Liver (tissue), 9 donors: ENCODE data around the gene TMEM51. TPM values are rescaled to one million over a fixed set of nuclear protein-coding genes. Genes with fewer than 3 reads are reported as not detected.

ENCODE experiments used
- DNase-seq: peaks from one replicate; pipeline ENCODE4 v3.0.0-alpha.2; 2017; ENCODE audit warnings: low spot score
- H3K27ac ChIP-seq, 2 donors: one replicate each; pipeline ENCODE4 v1.7.0; 2013; ENCODE audit warnings: inconsistent platforms in 2 of 2, low read length in 2 of 2, control low read depth in 1 of 2, low read depth in 1 of 2, mild to moderate bottlenecking in 1 of 2
- H3K27me3 ChIP-seq, 4 donors: one replicate each; pipeline versions ENCODE4 v1.6.1 to v1.7.0; 2013; ENCODE audit warnings: low read length in 3 of 4, inconsistent platforms in 1 of 4, mild to moderate bottlenecking in 1 of 4, moderate library complexity in 1 of 4; ENCODE audit not compliant: control insufficient read depth in 4 of 4, insufficient read depth in 4 of 4
- H3K36me3 ChIP-seq, 4 donors: one replicate each; pipeline versions ENCODE4 v1.6.1 to v1.7.0; 2013; ENCODE audit warnings: low read length in 3 of 4, mild to moderate bottlenecking in 3 of 4, low read depth in 1 of 4, moderate library complexity in 1 of 4; ENCODE audit not compliant: control insufficient read depth in 4 of 4, insufficient read depth in 3 of 4
- H3K4me1 ChIP-seq, 4 donors: one replicate each; pipeline versions ENCODE4 v1.6.1 to v1.7.0; 2013; ENCODE audit warnings: low read length in 3 of 4, mild to moderate bottlenecking in 3 of 4, moderate library complexity in 1 of 4; ENCODE audit not compliant: control insufficient read depth in 4 of 4, insufficient read depth in 4 of 4
- H3K4me3 ChIP-seq, 3 donors: one replicate each; pipeline versions ENCODE4 v1.6.1 to v1.7.0; 2013; ENCODE audit warnings: low read length in 3 of 3, control low read depth in 1 of 3, low read depth in 1 of 3, mild to moderate bottlenecking in 1 of 3
- H3K9ac ChIP-seq, 2 donors: one replicate each; pipeline ENCODE4 v1.7.0; 2013; ENCODE audit warnings: low read length in 2 of 2, mild to moderate bottlenecking in 2 of 2, moderate library complexity in 2 of 2, control low read depth in 1 of 2, low read depth in 1 of 2
- H3K9me3 ChIP-seq, 4 donors: one replicate each; pipeline versions ENCODE4 v1.6.1 to v1.7.0; 2013; ENCODE audit warnings: low read length in 3 of 4; ENCODE audit not compliant: control insufficient read depth in 4 of 4
- ATF3 ChIP-seq: IDR thresholded peaks from 2 replicates; pipeline ENCODE4 v1.6.1; 2016; ENCODE audit warnings: antibody characterized with exemption
- CTCF ChIP-seq: fragments of 150-350 bp; IDR thresholded peaks from 2 replicates; pipeline ENCODE4 v1.5.1; 2017; ENCODE audit warnings: improper control_type of control experiment, low read depth, low read length; ENCODE audit not compliant: missing input control
- EGR1 ChIP-seq, 2 donors: IDR thresholded peaks; 2 replicates each; pipeline ENCODE4 v1.6.1; 2016 to 2018; ENCODE audit warnings: antibody characterized with exemption in 2 of 2, low read depth in 2 of 2
- FOXA1 ChIP-seq: IDR thresholded peaks from 2 replicates; pipeline ENCODE4 v1.6.1; 2016; ENCODE audit warnings: antibody characterized with exemption
- FOXA2 ChIP-seq: IDR thresholded peaks from 2 replicates; pipeline ENCODE4 v1.6.1; 2016; ENCODE audit warnings: antibody characterized with exemption
- GABPA ChIP-seq, 2 donors: IDR thresholded peaks in 1 of 2; conservative IDR thresholded peaks in 1 of 2; 2 replicates each; pipeline ENCODE4 v1.6.1; 2016; ENCODE audit warnings: antibody characterized with exemption in 2 of 2, mild to moderate bottlenecking in 1 of 2, moderate library complexity in 1 of 2
- HNF4A ChIP-seq, 2 donors: conservative IDR thresholded peaks; 2 replicates each; pipeline ENCODE4 v1.6.1; 2016; ENCODE audit warnings: antibody characterized with exemption in 2 of 2, mild to moderate bottlenecking in 2 of 2
- HNF4G ChIP-seq: IDR thresholded peaks from 2 replicates; pipeline ENCODE4 v1.6.1; 2016; ENCODE audit warnings: antibody characterized with exemption
- JUND ChIP-seq, 2 donors: IDR thresholded peaks; 2 replicates each; pipeline ENCODE4 v1.6.1; 2016; ENCODE audit warnings: antibody characterized with exemption in 2 of 2
- NR2F2 ChIP-seq: IDR thresholded peaks from 2 replicates; pipeline ENCODE4 v1.6.1; 2016; ENCODE audit warnings: antibody characterized with exemption
- RAD21 ChIP-seq, 2 donors: IDR thresholded peaks; 2 replicates each; pipeline ENCODE4 v1.6.1; 2016; ENCODE audit warnings: antibody characterized with exemption in 2 of 2, mild to moderate bottlenecking in 2 of 2
- RXRA ChIP-seq, 2 donors: IDR thresholded peaks; 2 replicates each; pipeline ENCODE4 v1.6.1; 2017 to 2018; ENCODE audit warnings: antibody characterized with exemption in 2 of 2, mild to moderate bottlenecking in 1 of 2
- TAF1 ChIP-seq: conservative IDR thresholded peaks from 2 replicates; pipeline ENCODE4 v1.6.1; 2016; ENCODE audit warnings: antibody characterized with exemption, mild to moderate bottlenecking
- YY1 ChIP-seq: IDR thresholded peaks from 2 replicates; pipeline ENCODE4 v1.6.1; 2016; ENCODE audit warnings: antibody characterized with exemption, mild to moderate bottlenecking
- ZBTB33 ChIP-seq: IDR thresholded peaks from 2 replicates; pipeline ENCODE4 v1.6.1; 2016; ENCODE audit warnings: antibody characterized with exemption
- WGBS: extraction: QIAGEN DNeasy Blood & Tissue Kit; methylation state at CpG from one replicate; pipeline ENCODE4 v1.1.7; 2013; 5-methylcytosine and 5-hydroxymethylcytosine counted together
- polyA plus RNA-seq, 2 donors: library from polyadenylated mRNA; stranded (reverse) in 1 of 2; unstranded in 1 of 2; fragments of 200-250 nt in 1 of 2; fragments of >200 nt in 1 of 2; fragmentation: Nextera tagmentation in 1 of 2; extraction: Ambion mirVana in 1 of 2; gene quantifications; one replicate each; pipeline versions ENCODE4 v1.2.1 to v1.2.3, GENCODE V29; 2013 to 2015
- total RNA-seq, 2 donors: library from RNA; depleted of rRNA; stranded (reverse); fragments of >200 nt; gene quantifications; one replicate each; pipeline ENCODE4 v1.2.3, GENCODE V29; 2014
- donor health status: healthy.
- donor health status: healthy.
- donor health status: healthy.
- donor health status: healthy.
- donor health status: healthy.

The TMEM51 gene
- total and polyA plus RNA-seq, 4 donors = 1.3 to 2.7 (median 1.9) TPM

- 80% methylated on average over 9 of the region's 9 CpGs for WGBS
- H3K27ac ChIP-seq = no peak overlapping the region
- H3K27me3 ChIP-seq = peaks cover 0 to 11% (median 0%) of the 10 kb centered on the region in 4 donors
- TF ChIP-seq RXRA (IDR thresholded peaks at IDR 0.05) = no peak
- TF ChIP-seq NR2F2 = no peak
- TF ChIP-seq HNF4G = no peak
- TF ChIP-seq EGR1 (IDR thresholded peaks at IDR 0.05; ENCODE audit: low read depth in 2 of 2) = no peak
- TF ChIP-seq TAF1 = no peak
- no peak for TF ChIP-seq ATF3
- no peak for TF ChIP-seq JUND (IDR thresholded peaks at IDR 0.05)
- TF ChIP-seq CTCF = no peak
- TF ChIP-seq GABPA (IDR thresholded peaks at IDR 0.05 in 1 of 2, conservative IDR thresholded peaks at IDR 0.05 in 1 of 2) = no peak
- no peak for TF ChIP-seq FOXA2
- peaks cover 0 to 7% (median 4%) of the 10 kb centered on the region in 4 donors for H3K4me1 ChIP-seq
- H3K4me3 ChIP-seq = no peak overlapping the region
- no peaks in the 10 kb centered on the region for H3K9me3 ChIP-seq
- no peaks in the 10 kb centered on the region for H3K36me3 ChIP-seq
- no peak for DNase-seq
- H3K9ac ChIP-seq = no peak overlapping the region
These were observed 42.0 kb downstream of the TMEM51 start for GRCh38 chr1:15195420-15196052.

- H3K36me3 ChIP-seq = no peaks in the 10 kb centered on the region
- H3K9me3 ChIP-seq = no peaks in the 10 kb centered on the region
- 81% methylated on average over 9 of the region's 9 CpGs for WGBS
- peaks cover 0 to 11% (median 0%) of the 10 kb centered on the region in 4 donors for H3K27me3 ChIP-seq
- TF ChIP-seq ATF3 = no peak
- TF ChIP-seq HNF4G = no peak
- no peak for TF ChIP-seq EGR1 (IDR thresholded peaks at IDR 0.05; ENCODE audit: low read depth in 2 of 2)
- no peak for TF ChIP-seq RXRA (IDR thresholded peaks at IDR 0.05)
- no peak for TF ChIP-seq CTCF
- TF ChIP-seq FOXA1 = no peak
- no peak for TF ChIP-seq NR2F2
- no peak for TF ChIP-seq HNF4A (conservative IDR thresholded peaks at IDR 0.05)
- no peak for TF ChIP-seq GABPA (IDR thresholded peaks at IDR 0.05 in 1 of 2, conservative IDR thresholded peaks at IDR 0.05 in 1 of 2)
- TF ChIP-seq RAD21 (IDR thresholded peaks at IDR 0.05) = no peak
- TF ChIP-seq YY1 = no peak
- TF ChIP-seq JUND (IDR thresholded peaks at IDR 0.05) = no peak
- no peak for TF ChIP-seq ZBTB33
- TF ChIP-seq TAF1 = no peak
- DNase-seq = no peak
- peaks cover 2 to 13% (median 10%) of the 10 kb centered on the region in 4 donors for H3K4me1 ChIP-seq
- no peak overlapping the region for H3K27ac ChIP-seq
- H3K4me3 ChIP-seq = no peak overlapping the region
- no peak overlapping the region for H3K9ac ChIP-seq
These were observed 42.5 kb downstream of the TMEM51 start for GRCh38 chr1:15196069-15196468.
